Middle frontal gyrus (tissue), 1 donor: ENCODE data around the gene MYOZ2.

Experiments
- DNase-seq: peaks from one replicate; pipeline ENCODE4 v3.0.0-alpha.2; 2015; ENCODE audit warnings: low spot score; ENCODE audit errors: extremely low spot score

MYOZ2 gene

GRCh38 chr4:119135721-119136121 is at the start of gene MYOZ2:
Gene MYOZ2, plus strand, starts transcription at chr4:119135832. Its CDS starts 694 bp downstream, at chr4:119136526.
- no peak for DNase-seq

- no peak for DNase-seq
Measured at GRCh38 chr4:119087121-119087520, 48.5 kb upstream of the MYOZ2 start.

GRCh38 chr4:119087656-119088055 is 48.0 kb upstream of the MYOZ2 start:
- DNase-seq, result no peak

- no peak for DNase-seq
Measured at GRCh38 chr4:119093042-119093827, 42.4 kb upstream of the MYOZ2 start.

- DNase-seq, result no peak
Measured at GRCh38 chr4:119097282-119097900, 38.2 kb upstream of the MYOZ2 start.

- no peak for DNase-seq
Measured at GRCh38 chr4:119098306-119098705, 37.3 kb upstream of the MYOZ2 start.

- no peak for DNase-seq
Measured at GRCh38 chr4:119099227-119099810, 36.3 kb upstream of the MYOZ2 start.

GRCh38 chr4:119100655-119101054 is 35.0 kb upstream of the MYOZ2 start:
- no peak for DNase-seq

- no peak for DNase-seq
Measured at GRCh38 chr4:119103263-119103662, 32.4 kb upstream of the MYOZ2 start.

GRCh38 chr4:119104644-119105273 is 30.9 kb upstream of the MYOZ2 start:
- DNase-seq, result no peak

- no peak for DNase-seq
Measured at GRCh38 chr4:119105605-119106004, 30.0 kb upstream of the MYOZ2 start.

GRCh38 chr4:119106036-119107000 is 29.3 kb upstream of the MYOZ2 start:
- DNase-seq, result no peak

- DNase-seq, result no peak
Measured at GRCh38 chr4:119110121-119110520, 25.5 kb upstream of the MYOZ2 start.

GRCh38 chr4:119111296-119111695 is 24.3 kb upstream of the MYOZ2 start:
- DNase-seq, result no peak

- DNase-seq, result no peak
Measured at GRCh38 chr4:119113033-119113655, 22.5 kb upstream of the MYOZ2 start.

GRCh38 chr4:119116021-119116420 is 19.6 kb upstream of the MYOZ2 start:
- no peak for DNase-seq

GRCh38 chr4:119116925-119117900 is 18.4 kb upstream of the MYOZ2 start:
- no peak for DNase-seq

GRCh38 chr4:119118397-119118796 is 17.2 kb upstream of the MYOZ2 start:
- DNase-seq, result no peak

GRCh38 chr4:119124352-119124751 is 11.3 kb upstream of the MYOZ2 start:
- no peak for DNase-seq
